ENCODE results near the gene DYNLT4.
"Not testable (repeated sequence)": the region's sequence is repeated elsewhere in the genome, so short reads cannot be mapped to it uniquely, and the experiment has no call there.

Gene DYNLT4

GRCh38 chr1:44808063-44808937, 1.1 kb upstream of the DYNLT4 start, which contains the start of gene BTBD19:
Gene BTBD19, plus strand, starts transcription at chr1:44808523. Its CDS starts 298 bp downstream, at chr1:44808821.
- no peak for DNase-seq

- DNase-seq = peak in 1 of 2 experiments; percentile 53
Measured at GRCh38 chr1:44807364-44808062, 362 bp upstream of the DYNLT4 start.

- DNase-seq = no peak
Measured at GRCh38 chr1:44806025-44806703, 987 bp downstream of the DYNLT4 start.

GRCh38 chr1:44805311-44806024, 1.7 kb downstream of the DYNLT4 start:
- DNase-seq = no peak

- no peak for DNase-seq
Measured at GRCh38 chr1:44803312-44804095, 3.6 kb downstream of the DYNLT4 start.

GRCh38 chr1:44803062-44803311, 4.2 kb downstream of the DYNLT4 start:
- DNase-seq = no peak

GRCh38 chr1:44802306-44803061, 4.7 kb downstream of the DYNLT4 start:
- DNase-seq = no peak

GRCh38 chr1:44801491-44802305, 5.5 kb downstream of the DYNLT4 start:
- DNase-seq = no peak

GRCh38 chr1:44799770-44800584, 7.2 kb downstream of the DYNLT4 start, which contains the start of gene PLK3:
Gene PLK3, plus strand, starts transcription at chr1:44800377. Its CDS starts 87 bp downstream, at chr1:44800464.
- peak; percentile 99 to 100 for DNase-seq

GRCh38 chr1:44798481-44799365, 8.4 kb downstream of the DYNLT4 start:
- no peak for DNase-seq

GRCh38 chr1:44797886-44798285, 9.3 kb downstream of the DYNLT4 start:
- DNase-seq = not testable (repeated sequence)

GRCh38 chr1:44792736-44793502, 14.2 kb downstream of the DYNLT4 start:
- no peak for DNase-seq

GRCh38 chr1:44790968-44791801, 16.0 kb downstream of the DYNLT4 start:
- DNase-seq = no peak

- no peak for DNase-seq
Measured at GRCh38 chr1:44788120-44788860, 18.9 kb downstream of the DYNLT4 start, which contains the start of gene BEST4. Gene BEST4, minus strand, starts transcription at chr1:44788170. Its CDS starts 465 bp downstream, at chr1:44787705.

GRCh38 chr1:44787506-44787905, 19.6 kb downstream of the DYNLT4 start:
- no peak for DNase-seq
